Hematopoietic multipotent progenitor cell treated with erythropoietin and hydrocortisone succinate and interleukin-3 and kit ligand, for 17 days (in vitro differentiated cells): Measurements from ENCODE around the gene KLHDC1.
"Not testable (repeated sequence)": the region's sequence is repeated elsewhere in the genome, so short reads cannot be mapped to it uniquely, and the experiment has no call there.

Experiments used
- DNase-seq: peaks from one replicate; pipeline ENCODE4 v3.0.0-alpha.2; 2015; ENCODE audit warnings: low spot score

Gene KLHDC1

GRCh38 chr14:49692811-49693734 is at the start of gene KLHDC1:
Gene KLHDC1 (plus strand): TSS chr14:49693120. CDS start chr14:49693195, 75 bp downstream.
- no peak for DNase-seq

GRCh38 chr14:49653508-49653907 is 39.4 kb upstream of the KLHDC1 start:
- no peak for DNase-seq

DNA sequence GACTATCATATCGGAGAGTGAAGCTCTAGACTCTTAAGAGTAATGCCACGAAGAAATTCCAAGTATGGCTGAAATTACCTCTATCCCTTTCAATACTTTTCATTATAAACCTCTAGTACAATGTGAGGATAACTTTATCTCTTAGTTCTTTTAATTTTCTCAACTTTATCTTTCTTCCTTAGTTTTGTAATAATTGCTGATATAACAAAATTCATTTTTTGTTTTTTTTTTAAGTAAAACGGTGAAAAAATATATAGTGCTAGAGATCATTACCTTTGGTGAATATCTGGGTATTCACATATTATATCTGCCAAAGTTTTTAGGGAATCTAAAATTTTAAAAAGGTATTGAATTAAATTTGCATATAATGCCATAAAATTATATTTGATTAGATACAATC is 38.4 kb upstream of the KLHDC1 start:
- no peak for DNase-seq

GRCh38 chr14:49657500-49657899 is 35.4 kb upstream of the KLHDC1 start:
- not testable (repeated sequence) for DNase-seq

- DNase-seq = no peak
These were observed 33.1 kb upstream of the KLHDC1 start for GRCh38 chr14:49659526-49660455.

- no peak for DNase-seq
These were observed 22.4 kb upstream of the KLHDC1 start for GRCh38 chr14:49670475-49670874.

DNA sequence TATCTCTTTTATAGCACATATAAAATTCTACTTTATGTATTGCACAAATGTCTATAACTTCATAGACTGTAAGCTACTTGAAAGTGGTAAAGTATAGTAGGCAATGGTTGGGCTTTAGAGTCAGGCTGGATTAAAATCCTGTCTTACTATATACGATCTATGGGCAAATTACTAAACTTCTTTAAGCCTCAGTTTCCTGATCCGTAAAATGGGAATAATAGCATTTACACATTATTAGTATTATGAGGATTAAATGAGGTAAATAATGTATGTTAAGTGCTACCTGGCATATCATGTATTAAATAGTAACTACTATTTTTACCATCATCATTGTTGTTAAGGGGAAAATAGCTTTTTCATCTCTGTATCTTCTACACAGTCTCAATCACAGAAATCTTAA is 19.3 kb upstream of the KLHDC1 start:
- DNase-seq = no peak

- no peak for DNase-seq
These were observed 15.3 kb upstream of the KLHDC1 start for GRCh38 chr14:49677643-49678042.

DNA sequence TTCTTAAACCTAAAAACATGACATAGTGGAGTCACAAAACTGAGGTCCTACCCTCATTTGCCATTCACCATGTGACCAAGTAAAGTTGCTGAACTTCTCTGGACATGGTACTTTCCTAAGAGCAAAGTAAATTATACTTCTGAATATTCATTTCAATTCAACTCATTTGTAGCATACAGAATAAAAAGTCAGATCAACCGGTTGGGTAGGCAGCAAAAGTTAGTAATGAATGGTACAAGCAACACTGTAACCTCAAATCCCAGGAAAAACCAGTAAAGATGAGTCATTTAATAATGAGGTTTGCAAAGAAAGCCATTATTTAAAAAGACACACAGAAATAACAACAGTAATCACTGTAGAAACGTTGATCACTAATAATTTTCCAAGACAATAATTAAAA is 13.6 kb upstream of the KLHDC1 start:
- DNase-seq = no peak

GRCh38 chr14:49686425-49686824 is 6.5 kb upstream of the KLHDC1 start:
- no peak for DNase-seq

DNA sequence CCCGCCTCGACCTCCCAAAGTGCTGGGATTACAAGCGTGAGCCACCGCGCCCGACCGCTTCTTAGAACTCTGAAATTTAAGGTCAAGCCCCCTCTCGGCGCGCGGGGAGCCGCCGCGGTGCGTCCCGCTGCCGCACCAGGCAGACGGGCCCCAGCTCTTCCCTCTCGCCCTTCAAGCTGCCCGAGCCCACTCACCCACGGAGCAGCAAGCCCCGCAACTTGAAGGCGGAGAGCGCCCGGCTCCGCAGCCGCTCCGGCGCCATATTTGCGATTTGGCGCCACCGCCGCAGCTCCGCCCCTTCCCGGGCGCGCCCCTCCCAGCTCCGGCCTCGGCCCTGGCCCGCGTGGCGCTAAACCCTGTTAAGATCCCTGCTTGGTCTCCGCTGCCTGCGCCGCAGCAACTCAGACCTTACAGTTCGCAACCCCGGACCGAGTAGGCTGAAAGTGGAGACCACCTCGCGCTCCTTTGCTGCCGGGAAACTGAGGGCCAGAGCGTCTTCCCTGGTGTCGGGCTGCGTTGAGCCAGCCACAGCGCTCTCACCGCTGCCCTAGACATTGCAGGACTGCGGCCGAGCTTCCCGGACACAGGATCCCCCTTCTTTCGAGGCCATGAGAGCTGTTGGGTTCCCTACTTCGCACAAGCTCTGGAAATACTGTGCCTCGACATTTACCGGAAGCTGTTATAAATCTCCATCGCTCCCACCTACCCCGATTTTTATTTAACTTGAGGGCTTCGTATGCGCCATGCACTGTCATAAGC is 4.8 kb upstream of the KLHDC1 start, which contains the start of gene POLE2:
POLE2 (minus strand) TSS at position 273 of the 759 bp plus-strand sequence; CDS start at position 262, 11 bp downstream.
- peak; percentile 51 for DNase-seq

GRCh38 chr14:49688701-49689030 is 4.3 kb upstream of the KLHDC1 start:
- DNase-seq = no peak

DNA sequence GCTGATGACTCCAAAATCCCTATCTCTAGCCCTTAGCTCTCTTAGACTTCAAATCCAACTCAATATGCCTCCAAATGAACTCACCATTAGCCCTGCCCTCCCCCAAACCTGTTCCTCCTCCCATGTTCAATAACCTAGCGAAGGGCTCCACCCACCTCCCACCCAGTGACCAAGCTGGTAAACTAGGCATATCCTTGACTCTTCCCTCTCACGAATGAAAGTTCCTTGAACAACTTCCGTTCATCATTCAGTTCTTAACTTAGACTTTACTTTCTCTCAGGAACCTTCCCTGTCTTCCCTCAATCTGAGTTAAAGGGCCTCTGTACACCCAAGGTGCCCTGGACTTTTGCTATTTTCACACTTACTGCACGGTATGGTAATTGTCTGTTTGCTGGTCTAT is 1.9 kb upstream of the KLHDC1 start:
- DNase-seq = no peak

DNA sequence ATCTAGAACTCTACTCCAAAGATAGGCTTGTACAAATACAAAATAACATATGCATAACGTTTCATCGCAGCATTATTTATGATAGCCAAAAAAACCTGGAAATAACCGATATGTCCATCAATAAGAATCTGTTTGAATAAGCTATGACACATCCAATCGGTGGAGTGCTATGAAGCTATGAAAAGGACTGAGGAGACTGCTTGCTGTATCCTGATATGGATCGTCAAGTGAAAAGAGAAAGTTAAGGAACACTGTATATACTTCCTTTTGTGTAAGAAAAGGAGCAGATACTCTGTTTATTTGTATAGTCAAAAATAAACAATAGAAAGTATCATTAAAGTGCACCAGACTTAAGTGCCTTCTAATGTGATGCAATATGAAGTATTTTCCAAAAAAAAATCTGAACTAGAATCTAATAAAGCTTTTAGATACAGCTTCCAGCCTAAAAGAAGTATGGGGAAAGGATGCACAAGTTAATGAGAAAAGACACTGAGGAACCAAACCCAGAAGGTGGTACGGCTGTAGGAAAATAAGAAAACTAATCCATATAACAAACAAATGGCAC is 645 bp upstream of the KLHDC1 start:
- no peak for DNase-seq

- DNase-seq = not testable (repeated sequence)
These were observed 810 bp downstream of the KLHDC1 start for GRCh38 chr14:49693735-49694124.

- no peak for DNase-seq
These were observed 9.8 kb downstream of the KLHDC1 start for GRCh38 chr14:49702725-49703124.

- DNase-seq = no peak
These were observed 11.0 kb downstream of the KLHDC1 start for GRCh38 chr14:49703965-49704364.

DNA sequence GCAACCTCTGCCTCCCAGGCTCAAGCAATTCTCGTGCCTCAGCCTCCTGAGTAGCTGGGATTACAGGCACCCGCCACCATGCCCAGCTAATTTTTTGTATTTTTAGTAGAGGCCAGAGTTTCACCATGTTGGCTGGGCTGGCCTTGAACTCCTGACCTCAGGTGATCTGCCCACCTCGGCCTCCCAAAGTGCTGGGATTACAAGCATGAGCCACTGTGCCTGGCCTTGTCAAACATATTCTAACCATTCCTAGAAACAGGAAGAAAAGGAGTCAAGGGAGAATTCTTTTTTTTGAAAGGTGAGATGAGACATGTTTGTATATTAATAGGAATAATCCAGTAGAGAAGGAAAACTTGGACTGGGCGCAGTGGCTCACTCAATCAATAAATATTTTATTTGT is 11.6 kb downstream of the KLHDC1 start:
- not testable (repeated sequence) for DNase-seq

GRCh38 chr14:49710993-49711392 is 18.1 kb downstream of the KLHDC1 start:
- not testable (repeated sequence) for DNase-seq

DNA sequence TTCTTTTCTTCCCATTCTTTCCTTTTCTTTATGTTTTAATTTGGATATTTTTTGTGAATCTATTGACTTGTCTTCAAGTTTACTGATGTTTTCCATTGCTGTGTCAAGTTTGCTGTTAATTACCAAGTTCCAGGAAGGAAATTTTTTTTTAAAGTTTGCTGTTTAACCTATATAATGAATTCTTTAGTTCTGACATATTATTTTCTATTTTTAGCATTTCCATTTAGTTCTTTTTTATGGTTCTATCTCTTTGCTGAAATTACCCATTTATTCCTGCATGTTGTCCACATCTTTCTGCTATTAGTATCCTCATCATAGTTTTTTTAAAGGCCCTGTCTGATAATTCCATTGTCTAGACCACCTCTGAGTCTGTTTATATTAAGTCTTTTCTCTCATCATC is 27.8 kb downstream of the KLHDC1 start:
- DNase-seq = no peak

DNA sequence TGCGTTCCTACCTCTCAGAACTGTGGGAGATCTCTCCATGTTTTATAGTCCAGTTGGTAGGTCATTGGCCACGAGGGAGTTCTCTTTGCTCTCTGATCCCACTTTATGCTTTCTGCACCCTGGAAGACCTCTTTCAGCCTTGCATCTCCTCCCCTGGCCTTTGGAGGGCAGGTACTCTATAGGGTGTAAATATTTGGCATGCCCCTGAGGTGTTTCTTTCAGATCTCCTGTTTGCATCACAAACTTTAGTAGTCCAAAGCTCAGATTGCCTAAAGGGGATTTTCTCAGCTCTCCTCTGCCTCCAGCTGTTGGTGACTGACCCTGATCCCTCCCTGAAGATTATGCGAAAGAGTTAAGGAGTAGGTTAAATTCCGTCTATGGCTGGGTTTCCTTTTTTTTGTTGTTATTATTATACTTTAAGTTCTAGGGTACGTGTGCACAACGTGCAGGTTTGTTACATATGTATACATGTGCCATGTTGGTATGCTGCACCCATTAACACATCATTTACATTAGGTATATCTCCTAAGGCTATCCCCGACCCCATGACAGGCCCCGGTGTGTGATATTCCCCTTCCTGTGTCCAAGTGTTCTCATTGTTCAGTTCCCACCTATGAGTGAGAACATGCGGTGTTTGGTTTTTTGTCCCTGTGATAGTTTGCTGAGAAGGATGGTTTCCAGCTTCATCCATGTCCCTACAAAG is 29.0 kb downstream of the KLHDC1 start:
- not testable (repeated sequence) for DNase-seq
